T-helper 17 cell (primary cell): Measurements from ENCODE around the gene AP4E1. TPM values are rescaled to one million over a fixed set of nuclear protein-coding genes. Genes with fewer than 3 reads are reported as not detected.

Experiments used
- ATAC-seq: fragments of 150-1000 bp; cut with Tn5 transposase; 2 replicates; pipeline ENCODE4 v1.10.0; 2021; ENCODE audit warnings: mild to moderate bottlenecking, moderate library complexity
- DNase-seq, 3 donors: peaks; one replicate each; pipeline versions ENCODE4 v3.0.0 to v3.0.0-alpha.2; 2020 to 2021
- H3K9me3 ChIP-seq: one replicate; pipeline ENCODE4 v1.7.0; 2013; ENCODE audit warnings: low read length, mild to moderate bottlenecking; ENCODE audit not compliant: control insufficient read depth, poor library complexity, severe bottlenecking
- H3K27ac Mint-ChIP-seq: one replicate; pipeline ENCODE4 v1.8.0; 2022; ENCODE audit warnings: mild to moderate bottlenecking, moderate library complexity, mixed read lengths
- H3K27me3 Mint-ChIP-seq: one replicate; pipeline ENCODE4 v1.8.0; 2022; ENCODE audit warnings: mixed read lengths
- H3K36me3 Mint-ChIP-seq: one replicate; pipeline ENCODE4 v1.8.0; 2022; ENCODE audit warnings: low read depth, mixed read lengths
- H3K4me1 Mint-ChIP-seq: one replicate; pipeline ENCODE4 v1.8.0; 2022; ENCODE audit warnings: mild to moderate bottlenecking, mixed read lengths
- H3K4me3 Mint-ChIP-seq: one replicate; pipeline ENCODE4 v1.8.0; 2022; ENCODE audit warnings: mild to moderate bottlenecking, moderate library complexity, mixed read lengths
- total RNA-seq, 4 donors: library from RNA in 2 of 4; stranded (reverse) in 2 of 4; gene quantifications; one replicate each; pipeline ENCODE4 v1.2.3 and lab custom pipeline; 2022 to 2026

AP4E1 gene
- total RNA-seq, 2 donors from 2014 or later = 7.6 to 9.6 TPM

DNA sequence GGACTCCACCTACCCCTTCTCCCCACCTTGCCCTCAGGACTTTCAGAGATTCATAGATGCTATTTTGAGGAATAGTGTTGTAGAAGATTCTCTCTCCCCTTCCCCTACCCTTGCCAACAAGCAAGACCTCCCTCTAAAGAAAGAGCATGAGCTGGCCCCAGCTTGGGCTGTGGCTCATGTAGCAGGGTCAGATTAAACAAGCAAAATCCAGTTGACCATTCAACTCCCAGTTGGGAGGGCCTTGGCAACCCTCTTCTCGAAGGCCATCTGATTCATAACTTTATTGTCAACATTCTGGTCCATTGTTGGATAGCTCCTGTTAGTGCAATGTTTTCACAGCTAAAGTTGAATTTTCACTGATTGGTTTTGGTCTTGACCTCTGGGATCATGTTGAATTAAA, 145.1 kb downstream of the AP4E1 start:
- peaks cover 27% of the 10 kb centered on the region for H3K27me3 Mint-ChIP-seq
- H3K9me3 ChIP-seq = no peaks in the 10 kb centered on the region
- ATAC-seq = no peak
- no peak overlapping the region for H3K4me3 Mint-ChIP-seq
- H3K36me3 Mint-ChIP-seq = no peaks in the 10 kb centered on the region
- H3K4me1 Mint-ChIP-seq = peaks cover 2% of the 10 kb centered on the region
- no peak overlapping the region for H3K27ac Mint-ChIP-seq
- DNase-seq = no peak

DNA sequence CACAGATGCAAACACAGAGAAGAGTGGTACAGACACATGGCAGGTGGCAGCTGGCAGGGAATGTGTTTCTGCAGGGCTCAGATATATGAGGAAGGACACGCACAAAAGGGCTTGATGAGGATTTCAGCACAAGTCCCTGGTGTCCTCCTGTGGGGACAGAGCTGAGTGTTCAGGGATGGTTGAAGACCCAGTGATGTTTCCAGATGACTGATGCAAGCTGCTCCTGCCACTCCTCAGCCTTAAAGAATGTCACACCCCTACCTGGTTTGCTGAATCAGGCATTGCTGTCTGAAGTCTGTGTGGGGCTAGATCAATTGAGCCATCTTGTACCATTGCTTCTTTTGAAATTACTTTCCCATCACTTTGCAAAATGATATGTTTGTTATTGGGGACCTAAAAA, 146.1 kb downstream of the AP4E1 start:
- ATAC-seq (no peak), DNase-seq (no peak)
- Mint-ChIP-seq H3K27me3 (peaks cover 28% of the 10 kb centered on the region), H3K36me3 (no peaks in the 10 kb centered on the region), H3K27ac (no peak overlapping the region), H3K4me1 (peaks cover 2% of the 10 kb centered on the region), H3K4me3 (no peak overlapping the region)
- H3K9me3 ChIP-seq = no peaks in the 10 kb centered on the region

Other genes starting within 250 kb of the AP4E1 start
- 10 to 100 TPM; 40.2 to 44.2 TPM for gene TRPM7, start 221.9 kb upstream of the AP4E1 start, total RNA-seq
- gene SPPL2A, start 143.0 kb upstream of the AP4E1 start, total RNA-seq = 10 to 100 TPM; 51.5 to 58.3 TPM
- not detected for gene TNFAIP8L3, start 186.2 kb downstream of the AP4E1 start, total RNA-seq